Uterus (tissue), 4 donors: Measurements from ENCODE around the gene ADAMTSL2. TPM values are rescaled to one million over a fixed set of nuclear protein-coding genes. Genes with fewer than 3 reads are reported as not detected.
A peak's percentile ranks its signal among the peaks of the same experiment; 100 is the strongest.

ENCODE experiments used
- DNase-seq, 2 donors: peaks; one replicate each; pipeline ENCODE4 v3.0.0-alpha.2; 2019 to 2020
- H3K27ac ChIP-seq, 2 donors: fragments of 200-600 bp; sonication (generic); 1 replicate in 1 of 2; 2 replicates in 1 of 2; pipeline ENCODE4 v1.5.1; 2016 to 2018
- H3K27me3 ChIP-seq, 2 donors: fragments of 200-600 bp; sonication (generic); one replicate each; pipeline ENCODE4 v1.5.1; 2018 to 2019; ENCODE audit warnings: control low read depth in 1 of 2
- H3K36me3 ChIP-seq, 2 donors: fragments of 200-600 bp; sonication (generic); one replicate each; pipeline ENCODE4 v1.5.1; 2019; ENCODE audit warnings: control low read depth in 1 of 2
- H3K4me1 ChIP-seq, 2 donors: fragments of 200-600 bp; sonication (generic); one replicate each; pipeline ENCODE4 v1.5.1; 2018 to 2019; ENCODE audit warnings: control low read depth in 1 of 2
- H3K4me3 ChIP-seq, 2 donors: fragments of 200-600 bp; sonication (generic); 1 replicate in 1 of 2; 2 replicates in 1 of 2; pipeline ENCODE4 v1.5.1; 2018 to 2019; ENCODE audit warnings: mild to moderate bottlenecking in 1 of 2
- H3K9me3 ChIP-seq, 2 donors: fragments of 200-600 bp; sonication (generic); one replicate each; pipeline ENCODE4 v1.5.1; 2019; ENCODE audit warnings: control low read depth in 1 of 2
- CTCF ChIP-seq, 4 experiments: fragments of 200-600 bp in 2 of 4; fragments of 450-650 bp in 2 of 4; sonication (generic) in 2 of 4; IDR thresholded peaks; one replicate each; pipeline ENCODE4 v1.5.1; 2016 to 2019; ENCODE audit warnings: antibody characterized with exemption in 4 of 4, mild to moderate bottlenecking in 2 of 4, moderate library complexity in 1 of 4
- POLR2A ChIP-seq, 2 donors: fragments of 450-650 bp; IDR thresholded peaks; one replicate each; pipeline ENCODE4 v1.6.1; 2016; ENCODE audit warnings: antibody characterized with exemption in 2 of 2, mild to moderate bottlenecking in 1 of 2, moderate library complexity in 1 of 2
- intact Hi-C: fragments of 100-400 bp; cut with DNase I; formaldehyde crosslinking; loops from one replicate; pipeline ENCODE4 v1.15.1; 2023; ENCODE audit warnings: low total_unique reads
- total RNA-seq, 4 donors: library from RNA; depleted of rRNA in 3 of 4; stranded (reverse); fragments of >200 nt in 3 of 4; gene quantifications; one replicate each; pipeline versions ENCODE4 v1.1.0 to v1.2.4, GENCODE V29; 2014 to 2023
- donor health status: DM: yes; HTN: yes; CAD: no.

Gene ADAMTSL2
- total RNA-seq, 4 donors from 2014 or later = 0.26 to 3.0 (median 2.4) TPM; not detected in 1

- H3K4me3 ChIP-seq = no peak overlapping the region
- peak; percentile 57 to 65 for DNase-seq
- H3K27me3 ChIP-seq = no peaks in the 10 kb centered on the region
- no peak overlapping the region for H3K27ac ChIP-seq
- no peaks in the 10 kb centered on the region for H3K9me3 ChIP-seq
- no peaks in the 10 kb centered on the region for H3K36me3 ChIP-seq
- TF ChIP-seq POLR2A (IDR thresholded peaks at IDR 0.05) (no peak), CTCF (IDR thresholded peaks at IDR 0.05) (peak in 3 of 4 experiments; percentile 11 to 64 (median 64))
- intact Hi-C loops = no loop called here
- H3K4me1 ChIP-seq = peaks cover 0 to 18% of the 10 kb centered on the region in 2 donors
Measured at GRCh38 chr9:133532937-133533668, 1.4 kb upstream of the ADAMTSL2 start.

- H3K36me3 ChIP-seq = no peaks in the 10 kb centered on the region
- peak overlapping the region in 1 of 2 donors; percentile 9 for H3K27ac ChIP-seq
- TF ChIP-seq CTCF (IDR thresholded peaks at IDR 0.05) (no peak), POLR2A (IDR thresholded peaks at IDR 0.05) (no peak)
- no peaks in the 10 kb centered on the region for H3K9me3 ChIP-seq
- peaks cover 0 to 18% of the 10 kb centered on the region in 2 donors for H3K4me1 ChIP-seq
- H3K27me3 ChIP-seq = no peaks in the 10 kb centered on the region
- no peak for DNase-seq
- peak overlapping the region in 1 of 2 donors; percentile 5 for H3K4me3 ChIP-seq
- intact Hi-C loops = no loop called here
Measured at GRCh38 chr9:133533857-133534256, 647 bp upstream of the ADAMTSL2 start.

GRCh38 chr9:133535306-133535877 is 888 bp downstream of the ADAMTSL2 start:
- Histone ChIP-seq H3K27me3 (no peaks in the 10 kb centered on the region), H3K36me3 (no peaks in the 10 kb centered on the region), H3K4me1 (peaks cover 0 to 18% of the 10 kb centered on the region in 2 donors), H3K27ac (no peak overlapping the region), H3K4me3 (no peak overlapping the region), H3K9me3 (no peaks in the 10 kb centered on the region)
- DNase-seq = no peak
- intact Hi-C loops = no loop called here
- TF ChIP-seq CTCF (IDR thresholded peaks at IDR 0.05) (no peak), POLR2A (IDR thresholded peaks at IDR 0.05) (no peak)

GRCh38 chr9:133536080-133536479 is 1.6 kb downstream of the ADAMTSL2 start:
- peaks cover 0 to 18% of the 10 kb centered on the region in 2 donors for H3K4me1 ChIP-seq
- no peak for TF ChIP-seq POLR2A (IDR thresholded peaks at IDR 0.05)
- TF ChIP-seq CTCF (IDR thresholded peaks at IDR 0.05) = no peak
- no peak overlapping the region for H3K27ac ChIP-seq
- H3K27me3 ChIP-seq = no peaks in the 10 kb centered on the region
- no peaks in the 10 kb centered on the region for H3K9me3 ChIP-seq
- H3K4me3 ChIP-seq = no peak overlapping the region
- DNase-seq = no peak
- intact Hi-C loops = no loop called here
- no peaks in the 10 kb centered on the region for H3K36me3 ChIP-seq

GRCh38 chr9:133536536-133536935 is 2.0 kb downstream of the ADAMTSL2 start:
- TF ChIP-seq CTCF (IDR thresholded peaks at IDR 0.05) (no peak), POLR2A (IDR thresholded peaks at IDR 0.05) (no peak)
- Histone ChIP-seq H3K9me3 (no peaks in the 10 kb centered on the region), H3K27me3 (no peaks in the 10 kb centered on the region), H3K4me3 (no peak overlapping the region), H3K27ac (no peak overlapping the region), H3K36me3 (no peaks in the 10 kb centered on the region), H3K4me1 (peaks cover 0 to 18% of the 10 kb centered on the region in 2 donors)
- intact Hi-C loops = no loop called here
- no peak for DNase-seq
